Measurements from ENCODE around the gene C5orf47.

GRCh38 chr5:173973616-173973969, 15.4 kb upstream of the C5orf47 start:
- TF ChIP-seq POLR2AphosphoS5 (IDR thresholded peaks at IDR 0.05; ENCODE audit: low read depth, low read length) (no peak), CTCF (IDR thresholded peaks at IDR 0.05) (no peak), SIN3A (IDR thresholded peaks at IDR 0.05; ENCODE audit: borderline replicate concordance, insufficient read depth, low read depth, low read length) (no peak), TCF7L2 (IDR thresholded peaks at IDR 0.05; ENCODE audit: low read depth, low read length) (no peak)
